AML-193 (cell line): Measurements from ENCODE around the gene C1orf232.
A peak's percentile ranks its signal among the peaks of the same experiment; 100 is the strongest.

Source experiments
- DNase-seq, 2 experiments: peaks; one replicate each; lab custom pipeline; 2025; lab: John Stamatoyannopoulos, UW

The C1orf232 gene

DNA sequence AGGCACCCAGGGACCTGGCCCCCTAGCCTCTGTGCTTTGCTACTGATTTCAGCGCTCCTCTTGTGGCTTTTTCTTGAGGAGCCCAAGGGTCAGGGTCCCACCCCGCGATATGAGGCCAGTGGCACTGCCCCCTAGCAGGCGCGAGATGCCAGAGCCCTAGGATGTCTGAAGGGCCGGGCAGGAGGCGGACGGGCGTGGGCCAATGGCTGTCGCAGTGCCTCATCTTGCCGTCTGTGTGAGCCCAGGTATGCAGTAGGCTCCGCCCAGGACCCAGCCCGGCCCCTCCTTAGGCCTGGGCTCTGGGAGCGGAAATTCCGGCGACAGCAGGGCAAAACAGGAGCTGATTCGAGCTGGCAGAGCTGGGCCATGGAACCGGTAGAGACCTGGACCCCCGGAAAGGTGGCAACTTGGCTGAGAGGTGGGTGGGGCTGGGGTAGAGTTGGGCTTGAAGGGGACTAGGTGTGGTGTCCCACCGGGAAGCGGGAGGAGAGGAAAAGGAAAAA is 8.5 kb upstream of the C1orf232 start, which contains the start of gene CNKSR1:
Gene CNKSR1 (plus strand): TSS at position 310 of the 503 bp plus-strand sequence. CDS start 57 bp downstream, at position 367.
- DNase-seq, result no peak

DNA sequence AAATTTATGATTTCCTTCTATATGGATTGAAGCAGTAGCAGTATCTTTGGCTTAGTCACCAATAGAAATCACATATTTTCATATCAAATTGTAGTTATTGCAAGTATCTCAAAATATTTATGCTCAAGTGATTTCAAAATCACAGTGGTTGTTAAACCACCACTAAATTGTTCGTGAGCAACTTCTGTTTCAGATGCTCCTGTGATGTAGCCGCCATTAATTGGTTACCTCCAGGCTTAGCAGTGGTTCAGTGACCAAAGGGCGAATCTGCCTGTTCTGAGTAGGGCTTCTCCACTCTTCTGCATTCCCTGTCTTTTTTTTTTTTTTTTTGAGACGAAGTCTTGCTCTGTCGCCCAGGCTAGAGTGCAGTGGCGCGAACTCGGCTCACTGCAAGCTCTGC is 6.6 kb upstream of the C1orf232 start:
- DNase-seq, result no peak

DNA sequence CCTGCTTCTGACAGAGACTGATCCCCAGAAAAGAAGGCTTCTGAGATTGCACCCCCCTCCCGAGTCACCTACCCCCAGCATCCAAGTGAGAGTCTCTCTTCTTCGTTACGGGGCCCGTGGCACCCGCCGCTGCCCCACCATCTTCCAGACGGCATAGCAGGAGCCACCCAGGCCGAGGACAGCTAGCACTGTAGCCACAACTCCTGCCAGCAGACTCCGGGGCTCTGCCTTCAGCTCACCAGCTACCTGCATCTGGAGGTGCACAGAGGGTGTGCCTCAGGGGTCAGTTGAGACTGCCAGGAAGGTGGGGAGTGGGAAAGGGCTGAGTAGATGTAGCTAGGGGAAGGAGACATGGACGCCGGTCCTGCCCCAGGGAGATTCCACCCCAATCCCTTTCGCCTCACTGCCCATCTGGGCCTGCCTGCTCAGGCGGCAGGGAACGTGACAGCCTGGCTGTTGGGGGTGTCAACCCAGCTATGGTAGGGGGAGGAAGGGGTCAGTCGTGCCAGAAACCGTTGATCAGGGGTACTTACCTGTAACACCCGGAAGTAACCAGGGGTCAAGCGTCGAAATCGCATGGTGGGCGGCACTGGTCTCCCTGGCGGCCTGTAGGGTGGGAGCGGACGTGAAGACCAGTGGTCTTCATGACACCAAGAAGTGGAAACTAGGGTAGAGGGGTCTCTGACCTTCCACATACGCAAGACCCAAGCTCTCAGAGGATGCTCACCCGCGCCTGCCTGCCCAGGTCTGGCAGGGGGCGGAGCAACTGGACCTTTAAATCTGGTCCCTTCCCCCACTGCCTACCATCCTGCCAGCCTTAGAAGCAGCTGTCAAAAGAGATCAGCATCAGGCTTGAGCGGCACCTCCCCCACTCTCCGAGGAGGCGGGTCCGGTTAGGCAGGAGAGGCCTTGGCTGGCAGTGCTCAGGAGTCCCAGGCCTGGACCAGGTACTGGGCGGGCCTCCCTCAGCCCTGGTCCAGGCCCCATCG is 2.6 kb upstream of the C1orf232 start, which contains the start of gene ZNF593OS:
Gene ZNF593OS (minus strand): TSS at position 749 of the 989 bp plus-strand sequence. CDS start 171 bp downstream, at position 578.
- no peak for DNase-seq

DNA sequence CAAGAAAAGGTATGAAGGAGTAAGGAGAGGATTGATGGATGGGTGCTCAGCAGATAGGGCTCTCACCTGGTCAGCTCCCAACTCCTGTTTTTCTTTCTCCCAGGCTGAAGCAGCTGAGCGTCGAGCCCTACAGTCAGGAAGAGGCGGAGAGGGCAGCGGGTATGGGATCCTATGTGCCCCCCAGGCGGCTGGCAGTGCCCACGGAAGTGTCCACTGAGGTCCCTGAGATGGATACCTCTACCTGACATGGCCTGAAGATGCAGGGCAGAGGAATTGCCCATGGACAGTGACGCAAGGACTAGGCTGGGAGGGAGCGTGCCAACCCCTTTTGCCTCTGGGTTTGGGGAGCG is 1.7 kb upstream of the C1orf232 start:
- no peak for DNase-seq

DNA sequence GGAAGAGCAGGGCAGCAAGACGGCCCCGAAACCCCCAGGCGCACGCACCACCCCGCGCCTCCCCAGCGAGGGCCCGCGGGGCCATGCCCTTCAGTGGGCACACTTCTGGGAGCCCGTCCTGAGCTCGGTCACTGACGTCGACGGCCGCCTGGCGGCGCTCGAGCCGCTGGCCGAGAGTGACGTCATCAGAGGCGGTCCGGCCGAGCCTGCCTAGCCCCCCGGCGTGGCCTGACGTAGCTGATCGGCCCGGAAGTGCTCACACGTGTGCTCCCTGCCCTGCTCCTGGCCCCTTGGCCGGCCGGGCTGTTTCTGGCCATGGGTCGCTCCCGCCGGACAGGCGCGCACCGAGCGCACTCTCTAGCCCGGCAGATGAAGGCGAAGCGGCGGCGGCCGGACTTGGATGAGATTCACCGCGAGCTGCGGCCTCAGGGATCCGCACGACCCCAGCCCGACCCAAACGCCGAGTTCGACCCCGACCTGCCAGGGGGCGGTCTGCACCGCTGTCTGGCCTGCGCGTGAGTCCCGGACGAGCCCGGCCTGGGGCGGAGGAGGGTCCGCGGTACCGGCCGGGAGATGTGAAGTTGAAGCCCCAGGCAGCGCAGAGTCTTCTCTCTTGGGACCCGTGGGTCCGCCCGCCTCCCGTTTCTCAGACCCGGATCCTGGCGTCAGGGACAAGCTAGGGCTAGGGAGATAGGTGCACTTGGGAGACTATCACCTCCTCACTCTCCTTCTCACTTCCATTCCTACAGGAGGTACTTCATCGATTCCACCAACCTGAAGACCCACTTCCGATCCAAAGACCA is 1.1 kb upstream of the C1orf232 start, which contains the start of gene ZNF593:
Gene ZNF593 (plus strand): TSS at position 240 of the 803 bp plus-strand sequence. CDS start 76 bp downstream, at position 316.
- peak; percentile 83 to 89 for DNase-seq

DNA sequence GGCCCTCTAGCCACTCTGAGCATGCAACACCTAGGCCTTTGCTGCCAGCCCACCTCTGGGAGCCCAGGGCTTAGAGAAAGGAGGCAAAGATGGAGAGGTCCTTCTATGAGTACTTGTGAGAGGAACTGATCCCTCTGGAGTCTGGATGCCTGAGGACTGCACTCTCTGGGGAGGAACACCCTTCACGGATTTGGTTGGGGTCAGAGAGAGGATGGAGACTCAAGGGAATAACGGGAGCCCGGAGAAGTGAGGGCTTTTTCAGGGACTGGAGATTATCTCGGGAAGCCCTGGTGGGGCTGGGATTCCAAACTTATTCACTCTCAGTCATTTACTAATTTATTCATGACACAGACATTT is 413 bp upstream of the C1orf232 start:
- no peak for DNase-seq

DNA sequence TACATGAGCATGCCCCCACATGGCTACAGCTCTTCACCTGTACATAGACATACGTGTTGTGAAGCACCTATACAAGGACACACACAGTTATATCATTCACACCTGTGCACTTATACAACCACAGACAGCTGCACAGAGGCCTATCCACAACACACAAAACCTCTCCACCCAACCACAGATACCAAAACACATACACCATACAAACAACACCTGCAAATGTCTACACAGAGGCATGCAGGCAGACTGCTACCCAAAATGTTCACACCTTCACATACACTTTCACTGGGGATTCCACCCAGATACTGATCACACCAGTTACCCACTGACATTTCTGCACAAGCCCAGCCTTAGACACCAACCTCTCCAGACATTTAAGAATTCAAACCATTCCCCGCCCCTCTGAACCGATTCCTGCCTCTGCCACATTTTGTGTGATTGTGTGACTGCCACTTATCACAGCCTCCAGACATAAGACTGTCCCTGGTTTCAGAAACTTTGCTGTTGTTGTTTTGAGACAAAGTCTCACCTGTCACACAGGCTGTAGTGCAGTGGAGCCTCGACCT is 2.0 kb downstream of the C1orf232 start:
- DNase-seq, result no peak

DNA sequence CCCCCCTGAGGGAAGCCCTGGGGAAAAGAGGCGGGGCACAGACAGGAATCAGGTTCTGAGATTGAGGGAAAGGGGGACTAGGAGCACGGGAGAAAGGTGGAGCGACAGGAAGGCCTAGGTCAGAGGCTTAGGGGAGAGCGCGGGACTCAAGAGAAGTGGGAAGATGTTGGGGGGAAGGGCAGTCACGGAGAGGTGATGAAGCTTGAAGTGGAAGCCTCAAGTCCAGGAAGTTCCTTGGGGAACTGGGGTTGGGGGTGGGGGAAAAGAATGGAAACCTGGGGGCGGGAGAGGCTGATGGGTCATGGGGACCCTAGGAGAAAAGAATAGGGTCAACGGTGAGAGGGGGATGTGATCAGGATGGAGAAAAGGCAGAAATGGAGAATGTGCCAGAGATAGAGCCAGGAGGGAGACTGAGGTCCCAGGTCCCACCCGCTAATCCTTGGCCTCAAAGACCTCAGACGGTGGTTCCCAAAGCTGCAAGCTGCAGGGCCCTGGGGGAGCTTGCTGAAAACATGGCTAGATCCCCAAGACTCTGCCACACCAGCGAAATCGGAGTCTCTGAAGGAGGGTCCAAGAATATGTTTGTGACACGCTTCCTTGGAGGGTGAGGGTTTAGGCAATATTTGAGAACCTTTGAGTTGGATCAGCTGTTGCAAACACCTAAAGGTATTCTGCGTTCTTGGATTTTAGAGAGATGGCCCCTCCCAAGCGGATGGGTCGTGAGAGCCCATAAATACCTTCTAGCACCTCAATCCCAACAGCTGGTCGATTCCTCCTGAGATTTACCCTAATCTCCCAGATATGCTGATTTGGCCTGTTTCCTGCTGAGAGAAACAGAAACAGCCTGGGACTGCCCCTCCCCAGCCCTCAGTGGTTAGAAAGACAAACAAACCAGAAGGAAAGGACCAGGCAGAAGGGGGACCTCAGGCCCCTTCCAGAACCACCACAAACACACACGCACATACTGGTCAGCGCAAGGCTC is 3.6 kb downstream of the C1orf232 start:
- no peak for DNase-seq

DNA sequence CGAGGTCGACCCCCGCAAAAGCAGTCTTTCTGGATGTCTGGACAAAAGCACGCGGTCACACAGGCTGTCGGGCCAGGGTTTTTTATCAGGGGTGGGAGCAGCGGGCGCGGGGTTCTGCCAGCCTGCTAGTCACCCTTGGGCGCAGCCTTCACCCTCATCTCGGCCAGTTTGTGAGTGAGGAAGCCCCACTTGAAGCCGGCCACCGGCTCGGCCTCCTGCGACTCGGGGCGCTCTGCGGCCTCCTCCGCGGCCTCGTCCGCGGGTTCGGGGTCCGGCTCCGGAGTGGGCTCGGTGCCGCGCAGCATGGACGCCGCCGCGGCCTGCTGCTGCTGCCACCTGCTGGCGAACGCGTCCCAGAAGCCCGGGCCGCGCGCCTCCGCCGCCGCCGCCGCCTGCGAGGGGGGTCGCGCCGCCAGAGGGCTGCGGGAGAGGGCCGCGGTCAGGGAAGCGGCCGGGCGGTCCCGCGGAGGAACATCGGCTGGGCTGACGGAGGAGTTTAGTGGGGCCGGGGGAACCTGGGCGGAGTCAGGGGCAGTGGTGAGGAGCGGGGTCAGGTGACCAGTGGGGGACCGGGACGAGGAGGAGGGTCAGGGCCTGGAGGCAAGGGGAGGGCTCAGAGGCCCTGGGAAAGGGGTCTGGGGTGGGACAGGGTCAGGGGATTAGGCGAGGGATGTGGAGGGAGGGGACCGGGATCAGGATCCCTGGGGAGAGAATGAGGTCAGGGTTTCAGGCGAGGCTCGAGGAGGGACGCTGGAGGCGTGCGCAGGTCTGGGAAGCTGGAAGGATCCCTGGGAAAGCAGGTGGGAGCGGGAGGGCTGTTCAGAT is 4.5 kb downstream of the C1orf232 start:
- DNase-seq, result peak in 1 of 2 experiments; percentile 25

DNA sequence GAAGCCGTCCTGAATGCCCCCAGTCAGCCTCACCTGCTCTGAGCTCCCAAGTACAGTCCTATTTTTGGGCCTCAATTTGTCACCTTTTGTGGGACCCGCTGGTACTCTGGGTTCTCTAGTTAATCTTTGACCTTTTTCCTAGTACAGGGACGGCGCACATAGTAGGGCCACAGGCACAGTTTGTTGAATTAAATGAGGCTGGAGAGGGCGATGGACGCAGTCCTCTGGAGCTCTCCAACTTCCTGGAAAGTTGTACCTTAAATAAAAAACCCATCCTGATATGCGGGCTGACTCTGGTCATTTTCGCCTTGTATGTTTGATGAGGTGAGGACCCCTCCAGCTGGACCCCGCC is 5.1 kb downstream of the C1orf232 start:
- no peak for DNase-seq

DNA sequence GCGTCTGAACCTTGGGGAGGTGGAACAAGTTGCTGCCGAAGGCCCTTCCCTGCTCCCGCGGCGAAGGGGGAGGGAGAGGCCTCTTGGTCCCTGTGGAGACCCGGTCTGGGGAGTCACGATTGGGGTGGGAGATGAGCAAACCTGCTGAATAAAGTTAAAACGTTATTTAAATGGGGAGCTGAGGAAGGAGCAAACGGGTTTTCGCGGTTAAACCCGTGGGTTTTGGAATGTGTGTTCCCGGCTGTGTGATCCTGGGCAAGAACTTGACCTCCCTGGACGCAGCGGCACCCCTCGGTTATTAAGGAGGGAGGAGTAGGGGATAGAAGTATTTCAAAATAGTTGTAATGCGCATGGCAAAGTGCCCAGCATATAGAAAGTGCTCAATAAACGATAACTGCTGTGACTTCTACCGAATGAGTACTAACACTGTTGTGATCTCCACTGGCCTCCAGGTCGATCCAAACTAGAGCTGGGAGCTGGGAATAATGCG is 6.5 kb downstream of the C1orf232 start:
- no peak for DNase-seq

DNA sequence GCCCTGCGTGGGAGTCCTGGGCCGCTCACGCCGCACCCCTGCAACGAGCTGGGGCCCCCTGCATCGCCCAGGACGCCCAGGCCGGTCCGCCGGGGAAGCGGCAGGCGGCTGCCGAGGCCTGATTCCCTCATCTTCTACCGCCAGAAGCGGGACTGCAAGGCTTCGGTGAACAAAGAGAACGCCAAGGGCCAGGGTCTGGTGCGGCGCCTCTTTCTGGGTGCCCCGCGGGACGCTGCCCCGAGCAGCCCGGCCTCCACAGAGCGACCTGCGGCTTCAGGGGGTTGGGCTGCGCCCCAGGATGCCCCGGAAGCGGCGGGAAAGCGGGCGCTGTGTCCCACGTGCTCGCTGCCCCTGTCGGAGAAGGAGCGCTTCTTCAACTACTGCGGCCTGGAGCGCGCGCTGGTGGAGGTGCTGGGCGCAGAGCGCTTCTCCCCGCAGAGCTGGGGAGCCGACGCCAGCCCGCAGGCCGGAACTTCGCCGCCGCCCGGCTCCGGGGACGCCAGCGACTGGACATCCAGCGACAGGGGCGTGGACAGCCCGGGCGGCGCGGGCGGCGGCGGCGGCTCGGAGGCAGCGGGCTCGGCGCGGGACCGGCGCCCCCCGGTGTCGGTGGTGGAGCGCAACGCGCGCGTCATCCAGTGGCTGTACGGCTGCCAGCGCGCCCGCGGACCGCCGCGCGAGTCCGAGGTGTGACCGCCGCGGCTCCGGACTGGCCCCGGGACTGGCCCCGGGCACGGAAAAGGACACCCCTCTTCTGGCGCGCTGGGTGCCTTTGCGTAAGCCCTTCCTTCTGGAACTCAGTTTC is 7.1 kb downstream of the C1orf232 start:
- peak; percentile 25 to 33 for DNase-seq

DNA sequence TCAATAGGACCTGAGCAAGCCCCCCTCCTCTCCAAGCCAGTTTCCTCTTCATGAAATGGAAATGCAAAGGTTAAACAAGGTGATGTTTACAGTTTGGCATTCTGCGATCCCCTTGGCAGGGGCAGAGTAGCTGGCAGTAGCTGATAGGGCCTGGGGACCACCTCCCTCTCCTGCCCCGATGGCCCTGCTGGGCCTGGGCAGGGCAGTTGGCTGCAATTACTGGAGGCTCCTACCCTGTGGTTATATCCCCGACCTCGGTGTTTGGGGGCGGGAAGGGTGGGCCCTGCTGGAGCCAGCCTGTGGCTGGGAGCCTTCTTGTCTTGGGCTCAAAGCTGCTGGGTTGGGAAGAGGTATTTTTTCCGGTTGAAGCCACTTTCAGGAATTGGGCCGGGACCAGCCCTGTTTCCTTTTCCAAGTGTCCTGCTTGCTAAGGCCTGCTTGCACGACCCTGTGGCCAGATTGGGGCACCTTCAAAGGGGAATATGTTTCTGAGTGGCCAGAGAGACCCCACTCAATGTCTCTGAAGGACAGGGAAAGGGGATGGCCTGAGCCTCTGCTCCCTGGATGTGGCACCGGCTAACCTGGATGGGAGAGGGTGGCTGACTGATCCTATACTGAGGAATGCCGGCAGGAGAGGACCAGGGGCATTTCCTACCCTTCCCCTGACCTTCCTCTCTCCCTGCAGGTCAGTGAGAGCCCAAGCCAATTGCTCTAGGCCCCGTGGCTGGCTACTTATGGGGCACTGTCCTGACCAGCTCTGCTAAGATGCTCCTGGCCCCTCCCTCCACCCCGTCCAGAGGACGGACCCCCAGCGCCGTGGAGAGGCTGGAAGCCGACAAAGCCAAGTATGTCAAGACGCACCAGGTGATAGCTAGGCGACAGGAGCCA is 8.0 kb downstream of the C1orf232 start:
- no peak for DNase-seq

DNA sequence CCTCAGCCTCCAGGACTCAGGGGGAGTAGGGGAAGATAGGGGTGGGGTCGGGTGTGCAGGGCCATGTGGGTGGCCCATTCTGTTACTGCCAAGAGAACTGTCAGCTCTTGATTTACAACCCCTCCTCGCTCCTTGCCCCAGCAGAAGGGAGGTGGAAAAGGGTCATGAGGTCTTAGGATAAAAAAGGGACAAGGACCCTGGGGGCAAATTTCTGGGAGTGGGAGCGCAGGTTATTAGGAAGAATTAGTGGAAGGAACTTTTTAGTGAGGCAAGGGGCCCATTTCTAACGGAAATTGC is 9.1 kb downstream of the C1orf232 start:
- no peak for DNase-seq

DNA sequence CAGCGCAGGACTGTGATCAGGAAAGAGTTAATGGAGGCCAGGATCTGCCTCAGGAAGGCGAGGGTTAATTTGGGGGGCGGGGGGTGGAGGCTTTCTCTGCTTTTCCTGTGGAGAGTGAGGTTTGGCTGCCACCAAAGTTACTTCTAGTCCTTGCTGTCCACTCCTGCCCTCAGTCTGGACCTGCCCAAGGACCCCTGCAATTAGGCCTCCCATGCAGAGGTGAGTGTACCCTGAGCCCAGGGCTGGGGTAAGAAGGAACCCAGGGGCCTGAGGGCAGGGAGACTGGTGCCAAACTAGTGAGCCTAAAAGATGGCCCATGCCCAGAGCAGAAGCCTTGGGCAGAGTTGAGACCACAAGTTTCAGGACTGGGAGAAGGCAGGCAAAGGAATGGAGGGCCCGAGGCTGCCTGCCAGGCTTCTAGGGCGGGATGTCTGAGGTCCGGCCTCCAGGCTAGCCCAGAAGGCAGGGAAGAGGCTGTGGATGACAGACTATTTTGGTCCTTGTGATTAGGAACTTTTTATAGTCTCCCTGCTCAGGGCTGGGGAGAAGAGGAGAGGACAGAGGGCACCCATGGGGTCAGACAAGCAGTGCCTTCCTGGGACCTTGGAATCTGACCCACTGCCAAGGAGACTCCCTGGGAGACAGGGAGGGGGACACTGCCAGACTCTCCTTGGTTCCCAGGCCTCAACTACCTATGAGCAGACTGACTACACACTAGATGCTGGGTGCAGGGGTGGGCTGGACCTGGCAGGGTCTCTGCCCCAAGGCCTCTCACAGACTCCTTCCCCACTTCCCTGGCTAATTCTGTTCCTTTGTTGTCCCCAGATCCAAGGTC is 9.6 kb downstream of the C1orf232 start, which contains the start of gene FAM110D:
Gene FAM110D (plus strand): TSS at position 172 of the 835 bp plus-strand sequence. CDS start 2,213 bp downstream, outside the sequence.
- no peak for DNase-seq

DNA sequence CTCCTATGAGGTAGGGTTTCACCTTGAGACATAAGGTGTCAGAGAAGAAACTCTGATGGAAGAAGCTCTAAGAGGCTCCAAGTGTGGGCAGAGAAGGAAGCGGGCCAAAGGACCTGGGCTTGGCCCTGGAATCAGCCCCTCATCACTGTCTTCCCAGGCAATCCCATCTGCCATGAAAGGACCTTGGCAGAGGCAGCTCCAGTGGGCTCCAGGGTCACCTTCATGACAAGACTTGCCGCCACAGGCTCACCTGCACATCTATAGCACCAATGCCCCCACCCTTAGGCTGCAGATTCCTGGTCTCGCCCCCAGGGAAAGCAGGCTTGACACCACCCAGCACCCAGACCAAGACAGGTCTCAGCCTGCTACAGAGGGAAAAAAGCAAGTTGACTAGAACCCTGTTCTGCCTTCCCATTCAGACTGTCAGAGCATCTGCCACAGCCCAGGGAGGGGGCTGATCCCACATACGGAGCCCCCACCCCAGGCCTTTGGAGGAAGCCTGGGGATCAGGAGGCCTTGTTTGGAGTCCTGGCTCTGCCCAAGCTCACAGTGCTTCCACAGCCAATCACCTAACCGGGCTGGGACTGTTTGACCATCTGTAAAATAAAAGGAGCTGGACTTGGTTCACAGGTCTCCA is 10.4 kb downstream of the C1orf232 start:
- no peak for DNase-seq
